GM13976 (cell line): ENCODE data around the gene WHRN.

Experiments
- DNase-seq: peaks from one replicate; pipeline ENCODE4 v3.0.0; 2012; ENCODE audit warnings: low spot score
- in situ Hi-C: fragments of 300-500 bp; cut with MboI; formaldehyde crosslinking; loops from one replicate; pipeline ENCODE4 v1.12.0; 2022; ENCODE audit warnings: low sequenced_read_pairs, mixed read lengths, inconsistent platforms; ENCODE audit not compliant: unreplicated experiment
- TF ChIP-seq, protein P1 (sequence below): IDR thresholded peaks from 2 replicates; pipeline ENCODE4 v1.5.1; 2012; ENCODE audit warnings: borderline replicate concordance, mild to moderate bottlenecking; ENCODE audit not compliant: insufficient read depth; ENCODE audit errors: extremely low read depth, missing control alignments, control extremely low read depth

The WHRN gene

GRCh38 chr9:114480746-114481435 is 24.4 kb downstream of the WHRN start:
- in situ Hi-C loops = no loop called here
- DNase-seq = no peak
- TF ChIP-seq, protein P1, sequence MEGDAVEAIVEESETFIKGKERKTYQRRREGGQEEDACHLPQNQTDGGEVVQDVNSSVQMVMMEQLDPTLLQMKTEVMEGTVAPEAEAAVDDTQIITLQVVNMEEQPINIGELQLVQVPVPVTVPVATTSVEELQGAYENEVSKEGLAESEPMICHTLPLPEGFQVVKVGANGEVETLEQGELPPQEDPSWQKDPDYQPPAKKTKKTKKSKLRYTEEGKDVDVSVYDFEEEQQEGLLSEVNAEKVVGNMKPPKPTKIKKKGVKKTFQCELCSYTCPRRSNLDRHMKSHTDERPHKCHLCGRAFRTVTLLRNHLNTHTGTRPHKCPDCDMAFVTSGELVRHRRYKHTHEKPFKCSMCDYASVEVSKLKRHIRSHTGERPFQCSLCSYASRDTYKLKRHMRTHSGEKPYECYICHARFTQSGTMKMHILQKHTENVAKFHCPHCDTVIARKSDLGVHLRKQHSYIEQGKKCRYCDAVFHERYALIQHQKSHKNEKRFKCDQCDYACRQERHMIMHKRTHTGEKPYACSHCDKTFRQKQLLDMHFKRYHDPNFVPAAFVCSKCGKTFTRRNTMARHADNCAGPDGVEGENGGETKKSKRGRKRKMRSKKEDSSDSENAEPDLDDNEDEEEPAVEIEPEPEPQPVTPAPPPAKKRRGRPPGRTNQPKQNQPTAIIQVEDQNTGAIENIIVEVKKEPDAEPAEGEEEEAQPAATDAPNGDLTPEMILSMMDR = no peak

- in situ Hi-C loops = no loop called here
Observed at GRCh38 chr9:114478871-114479270, 26.4 kb downstream of the WHRN start.

GRCh38 chr9:114478459-114478858 is 26.8 kb downstream of the WHRN start:
- in situ Hi-C loops = no loop called here
- DNase-seq = no peak
- TF ChIP-seq, protein P1 = no peak

More at GRCh38 chr9:114478871-114479270, 26.4 kb downstream of the WHRN start:
- no peak for DNase-seq
- TF ChIP-seq, protein P1 = no peak

DNA sequence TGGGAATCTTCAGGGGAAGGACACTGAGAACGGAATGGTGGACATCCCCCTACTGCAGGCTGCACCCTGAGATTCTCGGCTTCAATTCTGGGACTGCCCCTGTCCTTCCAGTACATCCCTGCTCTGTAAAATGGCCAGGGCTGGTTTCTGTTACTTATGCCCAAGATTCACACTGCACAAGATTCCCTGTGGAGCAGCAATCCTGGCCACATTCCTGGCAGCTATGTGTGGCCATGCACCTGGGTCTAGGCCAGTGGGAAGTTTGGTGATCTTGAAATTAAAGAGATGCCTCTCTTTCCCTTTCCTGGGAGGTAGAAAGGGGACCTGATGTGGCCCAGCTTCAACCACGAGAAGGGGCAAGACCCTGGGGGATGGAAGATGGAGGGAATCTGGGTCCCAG is 27.6 kb downstream of the WHRN start:
- in situ Hi-C loops = no loop called here
- DNase-seq = no peak
- TF ChIP-seq, protein P1 = no peak

DNA sequence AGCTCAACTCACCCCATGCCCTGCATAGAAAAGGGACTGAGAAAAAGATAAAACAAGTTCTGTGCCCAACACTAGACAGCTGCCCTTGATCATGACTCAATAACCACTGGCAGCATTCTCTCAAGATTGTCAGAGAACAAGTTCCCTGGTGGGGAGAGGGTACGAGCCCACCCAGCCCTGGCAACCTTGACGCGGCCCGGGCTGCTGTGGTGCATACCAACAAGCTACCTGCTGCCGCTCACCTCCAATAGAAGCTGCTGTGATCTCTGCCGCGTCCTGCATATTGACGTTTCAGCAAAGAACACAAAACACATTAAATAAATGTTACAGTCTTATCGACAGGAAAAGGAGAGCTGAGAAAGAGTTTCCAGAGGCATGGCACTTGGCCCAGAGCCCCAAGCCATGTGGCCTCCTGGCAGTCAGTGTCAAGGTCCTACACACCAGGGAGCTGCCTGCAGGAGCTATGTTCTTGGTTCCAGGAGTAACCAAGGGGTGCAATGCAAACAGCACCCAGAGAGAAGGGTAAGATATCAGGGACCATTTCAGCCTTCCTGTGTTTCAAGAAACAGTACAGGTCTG is 28.3 kb downstream of the WHRN start:
- TF ChIP-seq, protein P1 = no peak
- in situ Hi-C loops = no loop called here
- DNase-seq = no peak

DNA sequence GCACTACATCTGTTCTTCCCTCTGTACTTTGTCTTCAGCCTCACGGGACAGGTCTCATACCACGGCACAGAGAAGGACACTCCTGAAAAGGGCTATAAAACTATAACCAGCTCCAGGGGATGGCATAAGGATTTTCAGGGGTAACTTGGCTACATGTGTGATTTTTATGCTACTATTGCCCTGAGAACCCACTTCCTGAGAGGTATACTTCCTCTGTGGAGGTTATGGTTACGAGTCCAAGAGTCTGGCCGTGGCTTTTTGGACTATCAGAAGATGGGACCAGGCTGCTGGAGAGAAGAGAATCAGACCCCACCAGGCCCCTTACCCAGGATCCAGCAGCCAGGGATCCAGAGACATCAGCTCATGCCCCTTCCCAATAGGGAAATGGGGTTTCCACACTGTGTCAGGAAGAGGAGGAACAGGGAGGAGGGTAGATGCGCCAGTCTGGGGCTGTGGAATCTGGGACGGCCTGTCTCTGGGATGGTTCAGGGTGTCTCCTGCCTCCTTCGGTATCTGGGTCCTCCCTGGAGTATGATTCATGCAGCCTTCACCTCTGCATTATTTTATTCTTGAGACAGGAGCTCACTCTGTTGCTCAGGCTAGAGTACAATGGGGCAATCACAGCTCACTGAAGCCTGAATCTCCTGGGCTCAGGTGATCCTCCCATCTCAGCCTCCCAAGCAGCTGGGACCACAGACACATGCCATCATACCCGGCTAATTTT is 29.7 kb downstream of the WHRN start:
- DNase-seq = no peak
- in situ Hi-C loops = no loop called here
- TF ChIP-seq, protein P1 = no peak
